SK-N-DZ (cell line): ENCODE data around the gene NPB.
A peak's percentile ranks its signal among the peaks of the same experiment; 100 is the strongest.

Experiments
- DNase-seq: peaks from one replicate; pipeline ENCODE4 v3.0.0-alpha.2; 2015; ENCODE audit warnings: low spot score

NPB gene

DNA sequence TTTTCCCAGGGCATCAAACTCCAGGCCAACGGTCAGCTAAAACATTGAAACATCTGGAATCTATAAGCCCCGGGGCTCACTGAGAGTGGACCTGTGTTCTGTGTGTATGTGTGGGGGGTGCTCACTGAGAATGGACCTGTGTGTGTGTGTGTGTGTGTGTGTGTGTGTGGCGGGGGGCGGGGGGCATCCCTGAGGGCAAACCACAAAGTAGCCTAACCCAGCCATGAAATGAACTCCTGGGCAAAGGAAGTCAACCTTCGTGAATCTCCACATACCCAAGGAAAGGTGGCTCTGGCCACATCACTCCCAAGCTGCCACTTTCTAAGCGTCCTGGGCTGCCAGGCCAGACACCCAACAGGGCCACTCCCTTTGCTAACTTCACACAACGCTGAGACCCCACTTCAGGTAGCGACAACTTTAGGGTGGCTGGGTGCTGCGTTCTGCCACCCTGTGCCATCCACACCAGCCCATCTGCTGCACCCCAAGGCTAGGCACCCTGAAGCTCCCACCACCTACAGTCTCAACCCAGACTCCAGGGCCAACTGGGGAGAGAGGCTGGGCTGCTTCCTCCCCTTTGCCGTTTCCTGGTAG, 23.9 kb downstream of the NPB start:
- DNase-seq = no peak

DNA sequence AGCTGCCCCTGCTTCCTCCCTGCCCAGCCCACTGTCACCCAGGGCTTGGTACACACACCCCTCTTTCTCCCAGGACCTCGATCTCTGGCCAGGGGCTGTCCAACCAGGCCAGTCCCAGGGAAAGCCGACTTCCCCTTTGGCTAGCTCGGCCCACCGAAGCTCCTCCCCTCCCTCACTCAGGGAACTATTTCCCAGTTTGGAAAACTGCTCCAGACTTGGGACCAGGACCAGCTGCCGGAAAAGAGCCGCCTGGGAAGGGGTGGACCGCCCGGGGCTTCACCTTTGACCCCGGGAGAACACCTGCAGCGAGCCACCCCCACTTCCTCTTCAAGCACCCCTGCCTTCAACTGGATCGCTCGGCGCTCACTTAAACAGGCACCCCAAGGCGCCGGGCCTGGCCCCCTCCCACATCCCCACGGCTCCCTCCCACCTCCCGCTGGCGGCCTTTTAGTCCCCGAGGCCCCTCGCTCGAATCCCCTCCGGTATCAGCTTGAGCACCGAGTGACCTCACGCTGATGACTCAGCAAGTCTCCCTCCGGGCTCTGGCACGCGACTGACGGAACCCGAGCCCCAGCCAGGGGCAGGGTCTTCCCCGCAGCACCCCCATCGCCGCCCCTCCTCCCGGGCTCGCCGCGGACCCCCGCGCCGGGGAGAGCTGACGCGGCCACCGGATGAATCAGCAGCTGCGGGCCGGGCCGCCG, 24.6 kb downstream of the NPB start:
- DNase-seq = peak; percentile 63

DNA sequence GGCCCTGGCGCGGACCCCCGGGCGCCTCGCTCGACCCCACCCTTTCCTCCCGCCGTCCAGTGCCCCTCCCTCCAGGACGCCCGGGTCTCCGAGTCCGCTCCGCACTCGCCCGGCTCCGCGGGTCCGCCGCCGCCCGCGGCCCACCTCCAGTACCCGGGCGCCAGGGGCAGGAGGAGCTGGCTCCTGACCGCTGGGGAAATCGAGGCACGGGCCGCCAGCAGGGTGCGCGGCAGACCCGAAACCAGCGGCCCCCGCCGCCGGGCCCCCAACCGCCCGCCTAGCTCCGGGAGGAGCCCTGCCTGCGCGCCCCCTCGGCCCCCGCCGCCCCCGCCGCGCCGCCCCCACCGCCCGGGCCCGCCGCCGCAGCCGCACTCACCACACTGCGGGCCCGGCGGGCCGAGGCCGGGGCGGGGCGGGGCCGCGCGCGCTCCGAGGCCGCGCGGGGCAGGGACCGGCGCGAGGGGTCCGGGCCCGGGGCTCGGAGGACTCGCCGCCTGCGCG, 25.2 kb downstream of the NPB start:
- DNase-seq = no peak

DNA sequence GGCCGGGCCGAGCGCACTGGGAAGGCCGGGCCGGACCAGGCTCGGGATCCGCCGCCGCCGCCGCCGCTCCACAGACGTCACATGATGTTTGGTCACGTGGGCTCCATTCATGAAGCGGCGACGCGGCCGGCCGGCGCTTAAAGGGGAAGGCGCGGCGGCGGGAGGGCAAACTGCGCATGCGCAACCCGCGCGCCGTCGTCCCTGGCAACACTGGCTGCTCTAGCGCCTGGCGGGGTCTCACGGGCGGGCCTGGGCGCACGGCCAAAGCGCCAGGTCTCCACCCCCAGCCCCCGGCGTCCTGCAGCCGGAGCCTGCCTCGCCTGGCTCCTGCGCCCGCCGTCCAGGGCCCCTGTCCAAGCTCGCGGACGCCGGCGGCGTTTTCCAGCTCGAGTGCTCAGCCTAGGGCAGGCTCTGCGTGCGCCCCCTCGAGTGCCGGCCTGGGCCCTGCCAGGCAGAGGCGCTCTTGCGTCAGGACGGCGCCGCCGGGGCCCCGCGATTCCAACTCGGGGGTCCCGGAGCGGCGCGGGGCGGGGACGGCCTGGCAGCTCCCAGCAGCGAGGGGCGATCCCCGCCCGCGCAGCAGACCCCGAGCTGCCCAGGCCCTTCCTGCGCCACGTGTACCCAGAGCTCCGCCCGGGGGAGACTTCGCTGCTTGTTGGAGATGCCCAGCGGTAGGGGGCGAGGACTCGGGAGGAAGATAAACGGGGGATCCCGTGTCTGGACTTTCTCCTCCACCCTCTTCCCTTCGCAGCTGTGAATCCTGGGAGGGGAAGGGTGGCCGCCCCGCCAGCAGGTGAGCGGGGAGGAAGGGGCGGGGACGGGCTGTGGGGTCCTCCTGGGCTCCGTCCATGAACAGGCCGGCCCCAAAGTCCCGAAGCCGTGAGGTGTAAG, 25.9 kb downstream of the NPB start, which contains the start of gene MAFG:
MAFG (minus strand) TSS at position 83 of the 891 bp plus-strand sequence. CDS start 4,550 bp downstream, outside the sequence.
- DNase-seq = peak; percentile 96

DNA sequence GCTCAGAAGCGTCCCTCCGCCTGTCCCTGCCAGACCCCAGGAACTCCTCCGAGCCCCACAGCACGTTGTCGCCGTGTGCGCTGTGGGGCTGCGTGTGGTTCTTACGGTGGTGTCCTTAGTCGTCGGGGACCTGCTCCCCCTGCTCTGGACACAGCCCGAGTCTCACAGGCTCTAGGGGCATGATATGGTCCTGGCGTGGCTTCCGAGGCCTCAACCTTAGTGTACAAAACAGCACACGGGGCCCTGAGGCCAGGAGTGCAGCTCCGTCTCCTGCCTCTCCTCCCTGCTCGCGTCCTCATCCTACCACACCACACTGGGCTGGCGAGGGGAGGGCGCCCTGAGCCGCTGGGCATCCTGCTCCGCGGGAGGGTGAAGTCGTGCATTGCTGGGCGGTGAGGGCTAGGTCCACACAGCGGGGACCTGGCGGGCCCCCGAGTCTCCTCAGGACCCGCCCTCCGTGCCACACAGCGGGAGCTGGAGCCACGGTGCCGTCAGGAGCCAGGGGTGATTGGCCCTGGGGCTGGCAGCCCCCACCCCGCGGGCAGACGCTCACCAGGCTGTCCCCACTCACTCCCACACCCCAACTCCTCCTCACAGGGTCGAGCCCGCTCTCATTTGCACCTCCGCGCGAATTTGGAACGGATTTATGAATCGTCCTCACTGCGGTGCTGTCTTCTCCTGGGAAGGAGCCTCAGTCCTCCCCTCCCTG, 26.7 kb downstream of the NPB start:
- DNase-seq = peak; percentile 54

DNA sequence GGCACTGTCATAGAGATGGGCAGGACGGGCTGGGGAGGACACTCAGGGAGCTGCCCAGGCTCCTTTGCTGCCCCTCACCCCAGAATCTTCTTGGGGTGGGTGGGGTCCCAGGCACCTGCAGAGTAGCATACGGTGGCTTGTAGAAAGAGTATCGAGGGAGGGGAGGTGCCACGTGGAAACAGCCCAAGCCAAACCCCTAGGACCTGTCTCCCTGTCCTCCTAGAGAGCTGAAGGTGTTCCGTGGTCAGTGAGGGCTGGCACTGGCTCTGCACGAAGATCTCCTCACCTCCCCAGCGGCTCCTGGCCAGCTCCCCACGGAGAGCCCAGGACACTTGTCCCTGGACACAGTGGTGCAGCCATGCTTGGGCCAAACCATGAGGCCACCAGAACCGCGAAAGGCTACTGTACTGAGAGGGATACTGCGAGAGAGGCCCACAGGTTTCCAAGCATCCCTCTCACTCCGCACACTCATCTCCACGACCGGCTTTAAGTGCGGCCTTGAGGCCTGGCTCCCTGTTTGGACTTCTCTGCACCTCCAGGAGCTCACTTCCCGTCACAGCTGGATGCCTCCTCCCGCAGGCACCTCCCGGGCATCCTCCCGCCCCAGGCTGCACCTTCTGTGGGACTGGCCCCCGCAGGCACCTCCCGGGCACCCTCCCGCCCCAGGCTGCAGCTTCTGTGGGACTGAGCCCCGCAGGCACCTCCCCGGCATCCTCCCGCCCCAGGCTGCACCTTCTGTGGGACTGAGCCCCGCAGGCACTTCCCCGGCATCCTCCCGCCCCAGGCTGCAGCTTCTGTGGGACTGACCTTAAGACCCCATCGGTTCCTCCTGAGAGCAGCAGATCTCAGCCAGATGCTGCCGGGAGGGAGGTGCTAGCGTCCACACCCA, 27.5 kb downstream of the NPB start:
- DNase-seq = no peak

DNA sequence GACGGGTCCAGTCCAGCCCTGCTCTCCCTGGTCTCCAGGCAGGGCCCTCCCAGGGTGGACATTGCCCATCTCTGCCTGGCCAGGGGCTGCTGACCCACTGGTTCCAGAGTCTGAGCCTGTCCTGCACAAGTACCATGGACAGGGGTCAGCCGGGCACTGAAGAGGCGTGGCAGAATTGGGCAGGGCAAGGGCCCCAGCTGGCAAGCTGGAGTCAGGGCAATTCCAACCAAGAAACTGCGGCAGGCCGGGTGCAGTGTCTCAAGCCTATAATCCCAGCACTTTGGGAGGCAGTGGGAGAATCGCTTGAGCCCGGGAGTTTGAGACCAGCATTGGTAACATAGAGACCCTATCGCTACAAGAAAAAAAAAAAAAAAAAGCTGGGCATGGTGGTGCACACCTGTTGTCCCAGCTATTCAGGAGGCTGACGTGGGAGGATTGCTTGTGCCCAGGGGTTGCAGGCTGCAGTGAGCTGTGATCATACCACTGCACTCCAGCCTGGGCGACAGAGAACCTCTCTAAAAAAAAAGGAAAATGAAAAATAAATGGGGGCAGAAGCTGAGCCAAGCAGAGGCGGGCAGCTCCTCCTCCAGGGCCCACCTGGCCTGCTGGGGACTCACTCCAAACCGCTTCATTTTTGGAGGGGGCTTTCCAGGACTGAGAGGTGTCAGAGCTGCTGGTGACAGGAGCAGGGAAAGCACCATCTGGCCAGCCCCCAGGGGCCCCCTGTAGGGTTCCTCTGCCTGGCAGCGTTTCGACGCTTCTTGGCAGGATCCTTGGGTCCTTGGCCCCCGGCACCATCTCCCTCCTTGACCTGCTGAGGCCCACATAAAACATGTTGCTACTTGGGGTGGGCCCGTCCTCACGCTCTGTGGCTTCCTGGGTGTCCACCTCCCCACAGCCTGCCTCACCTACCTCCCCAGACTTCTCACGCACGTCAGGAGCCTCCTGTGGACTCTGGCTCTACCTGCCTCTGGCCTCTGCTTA, 28.4 kb downstream of the NPB start:
- no peak for DNase-seq

DNA sequence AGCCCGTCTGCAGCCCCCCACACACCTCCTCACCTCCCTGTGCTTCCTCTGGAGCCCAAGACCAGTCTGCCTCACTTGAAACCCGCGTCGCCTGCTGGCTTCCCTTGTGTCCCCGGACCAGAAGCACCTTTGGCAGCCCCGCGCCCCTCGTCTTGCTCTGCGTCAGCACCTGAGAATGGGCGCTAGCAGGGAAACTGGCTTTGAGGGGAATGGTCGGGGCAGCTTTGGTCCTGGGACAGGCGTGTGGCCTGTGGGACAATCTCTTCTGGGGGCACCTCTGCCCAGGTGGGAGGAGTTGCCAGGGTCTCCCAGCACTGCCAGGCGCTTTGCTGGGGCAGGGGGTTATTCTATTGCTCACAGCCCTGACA, 29.1 kb downstream of the NPB start:
- DNase-seq = no peak

DNA sequence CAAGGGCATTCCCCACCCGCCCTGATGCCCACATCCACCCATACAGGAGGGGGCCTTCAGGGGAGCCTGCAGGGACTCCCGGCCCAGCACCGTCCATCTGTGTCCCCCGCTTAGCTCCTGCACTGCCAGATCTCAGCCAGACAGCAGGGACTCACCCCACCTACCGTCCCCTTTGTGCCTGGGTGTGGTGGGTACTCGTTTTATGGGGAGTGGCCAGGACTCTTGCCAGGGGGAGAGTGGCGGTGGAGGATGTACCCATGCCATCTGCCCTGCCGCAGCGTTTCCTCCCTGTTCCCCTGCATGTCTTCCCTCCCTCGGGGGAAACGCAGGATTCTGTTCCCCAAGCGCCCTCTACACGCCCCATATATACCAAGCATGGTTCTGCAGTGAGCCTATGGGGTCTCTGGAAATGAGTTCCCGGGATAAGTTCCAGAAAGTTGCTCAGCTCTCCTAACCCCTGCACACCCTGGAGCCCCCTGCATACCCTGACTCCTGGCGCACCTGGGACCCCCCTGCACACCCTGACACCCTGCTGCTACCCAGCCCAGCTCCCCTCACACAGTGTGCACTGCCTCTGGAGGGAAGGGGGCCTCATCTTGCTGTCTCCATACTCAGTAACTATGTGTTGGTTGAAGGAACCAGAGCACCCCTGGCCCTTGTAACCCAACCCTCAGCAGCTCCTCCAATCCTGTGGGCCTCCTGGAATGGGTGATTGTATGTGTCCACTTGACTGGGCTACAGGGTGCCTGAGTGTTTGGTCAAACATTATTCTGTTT, 29.7 kb downstream of the NPB start:
- DNase-seq = no peak

DNA sequence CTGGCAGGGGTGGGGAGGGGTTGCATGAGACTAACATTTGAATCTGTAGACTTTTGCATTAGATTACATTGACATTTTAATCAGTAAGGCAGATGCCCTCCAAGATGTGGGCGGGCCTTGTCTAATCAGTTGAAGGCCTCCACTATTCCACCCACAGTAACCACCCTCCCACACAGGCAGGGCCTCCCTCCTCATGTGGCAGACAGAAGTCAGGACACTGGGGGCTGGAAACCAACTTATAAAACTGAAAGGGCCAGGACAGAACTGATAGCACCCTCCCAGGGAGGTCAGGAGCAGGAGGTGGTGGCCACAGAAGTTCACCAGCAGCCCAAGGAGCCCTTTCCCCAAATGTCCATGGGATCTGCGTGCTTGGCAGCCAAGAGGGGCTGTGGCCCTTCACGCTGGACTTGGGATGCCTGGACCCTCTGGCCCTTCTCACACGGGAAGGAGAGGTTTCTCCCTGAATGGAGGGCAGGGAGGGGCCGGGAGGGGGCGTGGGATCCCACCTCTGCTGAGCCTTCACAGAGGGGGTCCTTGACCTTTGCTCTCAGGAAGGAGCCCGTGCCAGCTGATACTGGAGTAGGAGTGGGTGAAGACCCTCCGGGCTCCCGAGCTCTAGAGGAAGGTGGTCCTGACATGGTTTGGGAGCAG, 30.4 kb downstream of the NPB start:
- DNase-seq = no peak

DNA sequence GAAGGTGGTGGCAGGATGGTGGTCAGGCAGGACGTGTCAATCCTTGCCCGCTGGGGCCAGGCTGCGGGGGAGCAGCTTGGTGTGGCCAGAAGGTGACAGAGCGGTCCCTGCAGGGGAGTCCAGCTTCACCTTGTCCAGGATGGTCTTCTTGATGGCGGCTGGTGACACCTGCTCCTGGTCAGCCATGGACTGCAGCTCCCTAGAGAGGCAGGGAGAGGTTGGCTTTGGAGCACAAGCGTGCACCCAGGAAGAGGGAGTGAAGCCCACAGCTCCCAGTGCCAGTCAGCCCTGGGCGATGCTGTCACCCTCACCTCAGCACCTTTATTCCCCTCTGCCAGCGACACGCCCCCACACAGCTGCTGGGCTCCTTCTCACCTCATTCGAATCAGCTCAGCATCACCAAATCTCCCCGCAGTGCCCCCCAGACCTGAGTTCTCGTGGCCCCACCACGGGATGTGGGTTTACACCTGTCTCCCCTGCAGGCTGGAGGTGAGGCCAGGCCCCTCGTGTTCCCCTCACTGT, 31.2 kb downstream of the NPB start:
- DNase-seq = no peak

DNA sequence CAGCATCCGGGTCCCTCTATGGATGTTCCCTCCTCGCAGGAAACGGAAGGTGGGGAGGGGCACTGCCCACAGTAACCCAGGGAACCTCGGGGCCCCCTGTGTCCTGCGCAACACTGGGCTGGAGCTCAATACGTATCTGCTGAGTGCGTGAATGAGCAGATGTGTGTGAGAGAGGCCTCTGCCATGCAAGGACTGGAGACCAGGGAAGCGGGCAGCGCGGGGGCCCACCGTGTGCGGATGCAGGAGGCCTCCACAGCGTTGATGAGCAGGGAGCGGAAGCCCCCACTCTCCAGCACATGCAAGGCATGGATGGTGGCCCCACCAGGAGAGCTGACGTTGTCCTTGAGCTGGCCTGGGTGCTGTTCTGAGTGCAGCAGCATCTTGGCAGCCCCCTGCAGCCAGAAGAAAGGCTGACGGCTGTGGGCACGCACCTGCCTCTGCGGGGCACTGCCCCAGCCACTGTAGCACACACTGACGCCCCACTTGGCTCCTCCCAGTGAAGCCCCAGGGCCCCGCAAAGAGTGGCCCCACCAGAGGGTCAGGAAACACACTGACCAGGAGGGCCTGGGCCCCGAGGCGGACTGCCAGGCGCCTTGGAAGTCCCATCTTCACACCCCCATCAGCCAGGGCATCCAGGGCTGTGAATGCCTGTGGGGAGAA, 32.2 kb downstream of the NPB start:
- DNase-seq = no peak

DNA sequence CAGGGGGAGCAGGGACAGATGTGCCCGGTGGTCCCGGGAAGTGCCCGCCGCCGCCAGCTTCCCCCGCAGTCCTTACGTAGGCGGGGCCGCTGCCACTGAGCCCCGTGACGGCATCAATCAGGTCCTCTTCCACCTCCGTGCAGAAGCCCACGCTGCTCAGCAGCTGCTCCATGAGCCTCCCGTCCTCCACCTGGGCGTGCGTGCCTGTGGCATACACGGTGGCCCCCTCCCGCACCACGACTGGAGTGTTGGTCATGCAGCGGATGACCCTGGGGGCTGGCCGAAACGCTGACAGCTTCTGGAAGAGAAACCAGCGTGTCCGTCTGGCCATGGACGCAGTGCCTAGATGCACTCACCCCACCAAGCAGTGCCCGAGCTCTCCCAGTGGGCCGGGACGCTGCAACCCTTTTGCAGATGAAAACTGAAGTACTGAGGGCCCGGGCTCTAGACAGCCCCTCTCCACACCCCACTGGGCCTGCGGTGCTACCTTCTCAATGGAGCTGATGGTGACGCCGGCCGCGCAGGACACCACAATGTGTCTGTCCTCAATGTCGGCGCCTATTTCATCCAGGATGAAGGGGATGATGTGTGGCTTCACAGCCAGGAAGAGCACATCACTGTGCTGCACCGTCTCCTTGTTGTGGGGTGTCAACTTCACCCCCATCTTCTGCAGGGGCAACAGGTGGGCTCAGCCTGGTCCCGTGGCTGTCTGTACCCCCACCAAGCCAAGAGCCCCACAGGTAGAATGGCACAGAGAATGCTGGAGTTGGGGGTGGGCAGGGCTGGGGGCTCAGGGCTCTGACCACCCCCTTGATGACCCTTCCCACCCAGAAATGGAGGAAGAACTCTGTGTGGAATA, 33.0 kb downstream of the NPB start:
- DNase-seq = no peak

DNA sequence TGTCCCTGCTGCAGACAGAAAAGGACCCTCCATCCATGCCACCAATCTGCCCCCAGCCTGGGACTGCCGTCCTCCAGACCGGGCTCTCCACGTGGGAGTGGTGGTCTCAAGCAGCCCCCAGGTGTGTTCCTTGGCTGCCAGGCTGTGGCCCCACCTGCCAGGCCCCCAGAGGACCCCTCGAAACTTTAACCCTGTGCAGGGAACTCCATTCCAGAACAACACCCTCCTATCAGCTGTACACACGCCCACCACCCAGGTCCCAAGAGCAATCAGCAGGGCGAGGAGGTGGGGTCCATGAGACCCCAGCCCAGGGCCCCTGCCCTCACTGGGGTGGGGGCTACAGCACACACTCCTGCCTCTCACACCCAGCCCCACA, 33.7 kb downstream of the NPB start:
- no peak for DNase-seq

DNA sequence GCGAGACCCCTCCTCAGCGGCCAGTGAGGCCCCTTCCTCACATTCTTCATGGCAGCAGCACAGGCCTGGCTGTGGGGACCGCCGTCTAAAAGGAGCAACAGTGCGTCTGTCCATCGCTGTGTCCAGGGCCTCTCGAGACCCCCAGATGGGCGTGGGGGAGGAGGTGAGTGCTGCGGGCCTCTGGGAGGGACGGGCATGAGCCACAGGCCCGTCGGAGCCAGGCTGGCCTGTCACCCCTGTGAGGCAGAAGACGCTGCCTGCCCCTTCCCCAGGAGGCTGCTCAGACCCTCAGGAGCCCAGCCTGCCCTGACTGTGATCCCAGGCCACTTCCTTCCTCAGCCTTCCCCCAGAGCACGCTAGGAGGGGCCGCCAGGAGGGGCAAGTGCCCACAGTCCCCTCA, 37.2 kb downstream of the NPB start:
- no peak for DNase-seq

DNA sequence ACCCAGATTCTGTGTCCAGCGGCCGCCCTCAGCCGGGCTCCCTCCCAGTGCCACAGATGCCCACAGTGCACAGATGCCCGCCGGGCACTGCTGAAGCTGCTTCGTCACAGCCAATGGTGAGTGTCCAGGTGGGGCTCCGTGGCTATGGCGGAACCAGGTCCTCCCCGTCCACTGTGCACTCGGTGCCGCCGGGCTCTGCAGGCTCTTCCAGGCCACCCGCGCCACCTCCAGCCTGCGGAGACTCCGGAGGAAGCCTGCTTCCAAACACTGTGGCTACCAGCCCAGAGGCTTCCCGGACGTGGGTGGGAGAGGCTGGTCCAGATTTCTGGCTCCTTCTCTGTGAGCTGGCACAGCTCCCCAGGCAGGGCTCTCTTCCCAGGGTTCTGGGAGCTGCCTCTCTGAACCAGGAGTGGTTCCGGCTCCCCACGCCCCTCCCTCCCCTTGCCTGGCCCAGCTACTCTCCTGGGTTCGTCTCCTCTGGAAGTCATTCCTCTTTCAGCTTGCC, 37.9 kb downstream of the NPB start:
- no peak for DNase-seq
